OCI-LY7 (cell line): ENCODE data around the gene CEP83.

Experiments
- CTCF ChIP-seq: fragments of 200-600 bp; sonication (generic); conservative IDR thresholded peaks from 2 replicates; pipeline ENCODE4 v1.5.1; 2014; ENCODE audit warnings: mild to moderate bottlenecking, antibody characterized with exemption, low read length, moderate library complexity, mixed read lengths
- EZH2phosphoT487 ChIP-seq: fragments of 200-600 bp; sonication (generic); IDR thresholded peaks from 2 replicates; pipeline ENCODE4 v1.6.1; 2018; ENCODE audit warnings: low read depth, borderline replicate concordance, mild to moderate bottlenecking, mixed run types, antibody characterized with exemption, low read length, moderate library complexity, mixed read lengths

GRCh38 chr12:94265966-94266745 is 193.5 kb downstream of the CEP83 start:
- no peak for TF ChIP-seq CTCF
- no peak for TF ChIP-seq EZH2phosphoT487
